ENCODE data around the gene CACNG8. TPM values are rescaled to one million over a fixed set of nuclear protein-coding genes. Genes with fewer than 3 reads are reported as not detected.

CACNG8 gene
- polyA plus RNA-seq, 1 of the 3 experiments (the other 2 are of a cell fraction): 1.3 TPM

- POLR2A ChIA-PET: interaction anchor here (1.0 kb wide), 1 partner anchor 8 kb away, joined by 4 read pairs; no protein-coding TSS in a partner anchor
- H3K4me1 ChIP-seq (ENCODE audit: control insufficient read depth in 1 of 2, insufficient read depth in 2 of 2, low read depth in 1 of 2, low read length in 1 of 2): peaks cover 7 to 23% of the 10 kb centered on the region in 2 experiments; a peak in 3 of 4 replicates
- no peaks in the 10 kb centered on the region for H3K36me3 ChIP-seq (replicated peaks in 1 of 2; ENCODE audit: control insufficient read depth in 1 of 2, insufficient read depth in 2 of 2, low read length in 1 of 2)
- peak overlapping the region; percentile 76 for H3K4me2 ChIP-seq
- no peaks in the 10 kb centered on the region for H4K20me1 ChIP-seq (ENCODE audit: insufficient read depth)
- WGBS (ENCODE audit: low lambda C conversion rate): 73% methylated on average over 12 of the region's 13 CpGs
- no peak for DNase-seq
- CTCF ChIA-PET: interaction anchor here (0.6 to 1.6 kb wide), 5 partner anchors 8 to 43 kb away, joined by 3 to 5 read pairs (median 3); no protein-coding TSS in a partner anchor
- H3K79me2 ChIP-seq (ENCODE audit: insufficient read depth): peaks cover 11% of the 10 kb centered on the region
- no peaks in the 10 kb centered on the region for H3K27me3 ChIP-seq (ENCODE audit: insufficient read depth)
- H2AFZ ChIP-seq (ENCODE audit: low read depth): no peak overlapping the region
- no peaks in the 10 kb centered on the region for H3K9me3 ChIP-seq
- peak overlapping the region; percentile 46 for H3K9ac ChIP-seq
- no peak for TF ChIP-seq GABPA (IDR thresholded peaks at IDR 0.05; ENCODE audit: low read depth)
- no peak for TF ChIP-seq SMC3 (IDR thresholded peaks at IDR 0.05; ENCODE audit: low read depth, low read length)
- no peak for TF ChIP-seq ELF1 (IDR thresholded peaks at IDR 0.05)
- TF ChIP-seq FOSL2 (IDR thresholded peaks at IDR 0.05; ENCODE audit: borderline replicate concordance, low read depth): no peak
- no peak for TF ChIP-seq NFIC (IDR thresholded peaks at IDR 0.05; ENCODE audit: borderline replicate concordance)
- TF ChIP-seq YY1 (IDR thresholded peaks at IDR 0.05; ENCODE audit: low read depth): no peak
- no peak for TF ChIP-seq TCF12 (IDR thresholded peaks at IDR 0.05)
- TF ChIP-seq RFX5 (IDR thresholded peaks at IDR 0.05; ENCODE audit: low read length): no peak
- no peak for TF ChIP-seq NRF1 (IDR thresholded peaks at IDR 0.05; ENCODE audit: low read depth, low read length)
- no peak for TF ChIP-seq MEF2A (IDR thresholded peaks at IDR 0.05; ENCODE audit: borderline replicate concordance, low read depth)
- no peaks in the 10 kb centered on the region for H3K9me2 ChIP-seq
- H3F3A ChIP-seq (replicated peaks; ENCODE audit: insufficient read depth): peaks cover 50% of the 10 kb centered on the region
- H3K4me3 ChIP-seq (ENCODE audit: low read depth in 2 of 2, low read length in 1 of 2): peak overlapping the region; percentile 69 to 88
- peak overlapping the region; percentile 89 to 90; a peak in 3 of 4 replicates for H3K27ac ChIP-seq (ENCODE audit: low read depth in 2 of 2, low read length in 1 of 2)
These were observed 18.7 kb downstream of the CACNG8 start for GRCh38 chr19:53981376-53981951.

GRCh38 chr19:53982001-53982451, 19.3 kb downstream of the CACNG8 start:
- no peak overlapping the region for H2AFZ ChIP-seq (ENCODE audit: low read depth)
- no peak overlapping the region for H3K27ac ChIP-seq (ENCODE audit: low read depth in 2 of 2, low read length in 1 of 2)
- POLR2A ChIA-PET: no interaction called here

More at GRCh38 chr19:53982001-53982451, 19.3 kb downstream of the CACNG8 start:
- no peak overlapping the region; the same call in 1 of the 2 replicates for H3K4me2 ChIP-seq
- H3K9me3 ChIP-seq: no peaks in the 10 kb centered on the region
- H4K20me1 ChIP-seq (ENCODE audit: insufficient read depth): no peaks in the 10 kb centered on the region
- peaks cover 47% of the 10 kb centered on the region for H3F3A ChIP-seq (replicated peaks; ENCODE audit: insufficient read depth)
- no peaks in the 10 kb centered on the region for H3K9me2 ChIP-seq
- H3K4me3 ChIP-seq (ENCODE audit: low read depth in 2 of 2, low read length in 1 of 2): peak overlapping the region in 1 of 2 experiments; percentile 21; a peak in 1 of 4 replicates
- CTCF ChIA-PET: no interaction called here
- H3K9ac ChIP-seq: no peak overlapping the region
- DNase-seq: peak; percentile 64
- H3K36me3 ChIP-seq (replicated peaks in 1 of 2; ENCODE audit: control insufficient read depth in 1 of 2, insufficient read depth in 2 of 2, low read length in 1 of 2): no peaks in the 10 kb centered on the region
- peaks cover 7 to 23% of the 10 kb centered on the region in 2 experiments; a peak in 3 of 4 replicates for H3K4me1 ChIP-seq (ENCODE audit: control insufficient read depth in 1 of 2, insufficient read depth in 2 of 2, low read depth in 1 of 2, low read length in 1 of 2)
- TF ChIP-seq TAF1 (IDR thresholded peaks at IDR 0.05; ENCODE audit: borderline replicate concordance, low read depth, low read length) (no peak), EZH2phosphoT487 (IDR thresholded peaks at IDR 0.05; ENCODE audit: borderline replicate concordance, low read depth) (no peak), CTCF (IDR thresholded peaks at IDR 0.05) (no peak)
- no peaks in the 10 kb centered on the region for H3K27me3 ChIP-seq (ENCODE audit: insufficient read depth)
- peaks cover 11% of the 10 kb centered on the region for H3K79me2 ChIP-seq (ENCODE audit: insufficient read depth)
- WGBS (ENCODE audit: low lambda C conversion rate): 52% methylated on average over 29 of the region's 62 CpGs

All from SK-N-SH (cell line).